Peyer's patch (tissue), 4 donors: Measurements from ENCODE around the gene NDUFB3. TPM values are rescaled to one million over a fixed set of nuclear protein-coding genes. Genes with fewer than 3 reads are reported as not detected.

Experiments
- DNase-seq, 3 donors: peaks; one replicate each; pipeline ENCODE4 v3.0.0-alpha.2; 2017 to 2019
- H3K27ac ChIP-seq, 4 donors: fragments of 200-600 bp; sonication (generic); one replicate each; pipeline ENCODE4 v1.5.1; 2016 to 2019
- H3K27me3 ChIP-seq, 2 donors: fragments of 200-600 bp; sonication (generic); one replicate each; pipeline ENCODE4 v1.5.1; 2019
- H3K36me3 ChIP-seq, 3 donors: fragments of 200-600 bp; sonication (generic); one replicate each; pipeline ENCODE4 v1.5.1; 2016 to 2019
- H3K4me1 ChIP-seq, 4 donors: fragments of 200-600 bp; sonication (generic); one replicate each; pipeline ENCODE4 v1.5.1; 2016 to 2019
- H3K4me3 ChIP-seq, 4 donors: fragments of 200-600 bp; sonication (generic); 1 replicate in 3 of 4; 2 replicates in 1 of 4; pipeline ENCODE4 v1.5.1; 2016 to 2019; ENCODE audit warnings: mild to moderate bottlenecking in 1 of 4
- H3K9me3 ChIP-seq, 4 donors: fragments of 200-600 bp; sonication (generic); one replicate each; pipeline ENCODE4 v1.5.1; 2016 to 2019; ENCODE audit warnings: mild to moderate bottlenecking in 1 of 4
- CTCF ChIP-seq, 6 experiments: fragments of 450-650 bp in 4 of 6; fragments of 200-600 bp in 2 of 6; sonication (generic) in 1 of 6; IDR thresholded peaks; one replicate each; pipeline ENCODE4 v1.5.1; 2017 to 2019; ENCODE audit warnings: antibody characterized with exemption in 6 of 6, mild to moderate bottlenecking in 3 of 6, moderate library complexity in 1 of 6
- POLR2A ChIP-seq, 2 donors: fragments of 450-650 bp; IDR thresholded peaks; one replicate each; pipeline ENCODE4 v1.5.1; 2017; ENCODE audit warnings: antibody characterized with exemption in 2 of 2, mild to moderate bottlenecking in 2 of 2, moderate library complexity in 2 of 2
- total RNA-seq, 4 donors: library from RNA; depleted of rRNA; stranded (reverse); fragments of >200 nt; gene quantifications; one replicate each; pipeline ENCODE4 v1.1.0, GENCODE V29; 2016

The NDUFB3 gene
- total RNA-seq, 4 donors from 2014 or later: 45.7 to 96.2 (median 75.1) TPM

GRCh38 chr2:201107624-201108023 is 35.8 kb downstream of the NDUFB3 start:
- DNase-seq: no peak
- Histone ChIP-seq H3K27ac (no peak overlapping the region), H3K27me3 (no peaks in the 10 kb centered on the region), H3K36me3 (no peaks in the 10 kb centered on the region), H3K4me3 (no peak overlapping the region), H3K9me3 (no peaks in the 10 kb centered on the region), H3K4me1 (no peaks in the 10 kb centered on the region)
- TF ChIP-seq CTCF (IDR thresholded peaks at IDR 0.05) (no peak), POLR2A (IDR thresholded peaks at IDR 0.05) (no peak)

GRCh38 chr2:201108341-201108740 is 36.5 kb downstream of the NDUFB3 start:
- Histone ChIP-seq H3K27ac (no peak overlapping the region), H3K27me3 (no peaks in the 10 kb centered on the region), H3K36me3 (no peaks in the 10 kb centered on the region), H3K4me3 (no peak overlapping the region), H3K4me1 (no peaks in the 10 kb centered on the region), H3K9me3 (no peaks in the 10 kb centered on the region)
- no peak for TF ChIP-seq POLR2A (IDR thresholded peaks at IDR 0.05)
- TF ChIP-seq CTCF (IDR thresholded peaks at IDR 0.05): no peak
- no peak for DNase-seq

GRCh38 chr2:201109186-201109585 is 37.4 kb downstream of the NDUFB3 start:
- Histone ChIP-seq H3K36me3 (no peaks in the 10 kb centered on the region), H3K9me3 (no peaks in the 10 kb centered on the region), H3K27me3 (no peaks in the 10 kb centered on the region), H3K27ac (no peak overlapping the region), H3K4me1 (no peaks in the 10 kb centered on the region), H3K4me3 (no peak overlapping the region)
- DNase-seq: no peak
- TF ChIP-seq POLR2A (IDR thresholded peaks at IDR 0.05): no peak
- TF ChIP-seq CTCF (IDR thresholded peaks at IDR 0.05): no peak

GRCh38 chr2:201110615-201111014 is 38.8 kb downstream of the NDUFB3 start:
- H3K36me3 ChIP-seq: no peaks in the 10 kb centered on the region
- H3K4me3 ChIP-seq: no peak overlapping the region
- no peak for DNase-seq
- peaks cover 0 to 4% (median 0%) of the 10 kb centered on the region in 4 donors for H3K4me1 ChIP-seq
- H3K9me3 ChIP-seq: no peaks in the 10 kb centered on the region
- H3K27me3 ChIP-seq: no peaks in the 10 kb centered on the region
- TF ChIP-seq CTCF (IDR thresholded peaks at IDR 0.05) (no peak), POLR2A (IDR thresholded peaks at IDR 0.05) (no peak)
- no peak overlapping the region for H3K27ac ChIP-seq

- no peak for DNase-seq
- Histone ChIP-seq H3K9me3 (no peaks in the 10 kb centered on the region), H3K36me3 (no peaks in the 10 kb centered on the region), H3K27ac (no peak overlapping the region), H3K4me1 (peaks cover 0 to 4% (median 0%) of the 10 kb centered on the region in 4 donors), H3K4me3 (no peak overlapping the region), H3K27me3 (no peaks in the 10 kb centered on the region)
- TF ChIP-seq CTCF (IDR thresholded peaks at IDR 0.05) (no peak), POLR2A (IDR thresholded peaks at IDR 0.05) (no peak)
Measured at GRCh38 chr2:201111096-201111495, 39.3 kb downstream of the NDUFB3 start.

GRCh38 chr2:201114350-201114749 is 42.5 kb downstream of the NDUFB3 start:
- TF ChIP-seq CTCF (IDR thresholded peaks at IDR 0.05) (no peak), POLR2A (IDR thresholded peaks at IDR 0.05) (no peak)
- H3K36me3 ChIP-seq: no peaks in the 10 kb centered on the region
- H3K27me3 ChIP-seq: no peaks in the 10 kb centered on the region
- no peak for DNase-seq
- H3K9me3 ChIP-seq: no peaks in the 10 kb centered on the region
- no peak overlapping the region for H3K27ac ChIP-seq
- H3K4me3 ChIP-seq: peak overlapping the region in 1 of 4 donors; percentile 1
- peaks cover 0 to 8% (median 0%) of the 10 kb centered on the region in 4 donors for H3K4me1 ChIP-seq
